ENCODE results near the gene OR5C1. TPM values are rescaled to one million over a fixed set of nuclear protein-coding genes. Genes with fewer than 3 reads are reported as not detected.
"Not testable (repeated sequence)": the region's sequence is repeated elsewhere in the genome, so short reads cannot be mapped to it uniquely, and the experiment has no call there.

OR5C1 gene
- total RNA-seq, 1 experiment from 2014 or later: not detected

GRCh38 chr9:122835313-122835731 is 46.6 kb downstream of the OR5C1 start:
- ChIA-PET CTCF (interaction anchor here (0.6 to 1.6 kb wide), 7 partner anchors 78 to 710 kb away, joined by 3 to 10 read pairs (median 4); partner anchors contain the start of gene ZBTB6), POLR2A (no interaction called here)
- ATAC-seq (peak; percentile 93), DNase-seq (ENCODE audit: low spot score) (no peak)
- TF ChIP-seq, protein P1, sequence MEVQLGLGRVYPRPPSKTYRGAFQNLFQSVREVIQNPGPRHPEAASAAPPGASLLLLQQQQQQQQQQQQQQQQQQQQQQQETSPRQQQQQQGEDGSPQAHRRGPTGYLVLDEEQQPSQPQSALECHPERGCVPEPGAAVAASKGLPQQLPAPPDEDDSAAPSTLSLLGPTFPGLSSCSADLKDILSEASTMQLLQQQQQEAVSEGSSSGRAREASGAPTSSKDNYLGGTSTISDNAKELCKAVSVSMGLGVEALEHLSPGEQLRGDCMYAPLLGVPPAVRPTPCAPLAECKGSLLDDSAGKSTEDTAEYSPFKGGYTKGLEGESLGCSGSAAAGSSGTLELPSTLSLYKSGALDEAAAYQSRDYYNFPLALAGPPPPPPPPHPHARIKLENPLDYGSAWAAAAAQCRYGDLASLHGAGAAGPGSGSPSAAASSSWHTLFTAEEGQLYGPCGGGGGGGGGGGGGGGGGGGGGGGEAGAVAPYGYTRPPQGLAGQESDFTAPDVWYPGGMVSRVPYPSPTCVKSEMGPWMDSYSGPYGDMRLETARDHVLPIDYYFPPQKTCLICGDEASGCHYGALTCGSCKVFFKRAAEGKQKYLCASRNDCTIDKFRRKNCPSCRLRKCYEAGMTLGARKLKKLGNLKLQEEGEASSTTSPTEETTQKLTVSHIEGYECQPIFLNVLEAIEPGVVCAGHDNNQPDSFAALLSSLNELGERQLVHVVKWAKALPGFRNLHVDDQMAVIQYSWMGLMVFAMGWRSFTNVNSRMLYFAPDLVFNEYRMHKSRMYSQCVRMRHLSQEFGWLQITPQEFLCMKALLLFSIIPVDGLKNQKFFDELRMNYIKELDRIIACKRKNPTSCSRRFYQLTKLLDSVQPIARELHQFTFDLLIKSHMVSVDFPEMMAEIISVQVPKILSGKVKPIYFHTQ (CRISPR knock-in tag; IDR thresholded peaks at IDR 0.05): no peak
- TF ChIP-seq, protein P2, sequence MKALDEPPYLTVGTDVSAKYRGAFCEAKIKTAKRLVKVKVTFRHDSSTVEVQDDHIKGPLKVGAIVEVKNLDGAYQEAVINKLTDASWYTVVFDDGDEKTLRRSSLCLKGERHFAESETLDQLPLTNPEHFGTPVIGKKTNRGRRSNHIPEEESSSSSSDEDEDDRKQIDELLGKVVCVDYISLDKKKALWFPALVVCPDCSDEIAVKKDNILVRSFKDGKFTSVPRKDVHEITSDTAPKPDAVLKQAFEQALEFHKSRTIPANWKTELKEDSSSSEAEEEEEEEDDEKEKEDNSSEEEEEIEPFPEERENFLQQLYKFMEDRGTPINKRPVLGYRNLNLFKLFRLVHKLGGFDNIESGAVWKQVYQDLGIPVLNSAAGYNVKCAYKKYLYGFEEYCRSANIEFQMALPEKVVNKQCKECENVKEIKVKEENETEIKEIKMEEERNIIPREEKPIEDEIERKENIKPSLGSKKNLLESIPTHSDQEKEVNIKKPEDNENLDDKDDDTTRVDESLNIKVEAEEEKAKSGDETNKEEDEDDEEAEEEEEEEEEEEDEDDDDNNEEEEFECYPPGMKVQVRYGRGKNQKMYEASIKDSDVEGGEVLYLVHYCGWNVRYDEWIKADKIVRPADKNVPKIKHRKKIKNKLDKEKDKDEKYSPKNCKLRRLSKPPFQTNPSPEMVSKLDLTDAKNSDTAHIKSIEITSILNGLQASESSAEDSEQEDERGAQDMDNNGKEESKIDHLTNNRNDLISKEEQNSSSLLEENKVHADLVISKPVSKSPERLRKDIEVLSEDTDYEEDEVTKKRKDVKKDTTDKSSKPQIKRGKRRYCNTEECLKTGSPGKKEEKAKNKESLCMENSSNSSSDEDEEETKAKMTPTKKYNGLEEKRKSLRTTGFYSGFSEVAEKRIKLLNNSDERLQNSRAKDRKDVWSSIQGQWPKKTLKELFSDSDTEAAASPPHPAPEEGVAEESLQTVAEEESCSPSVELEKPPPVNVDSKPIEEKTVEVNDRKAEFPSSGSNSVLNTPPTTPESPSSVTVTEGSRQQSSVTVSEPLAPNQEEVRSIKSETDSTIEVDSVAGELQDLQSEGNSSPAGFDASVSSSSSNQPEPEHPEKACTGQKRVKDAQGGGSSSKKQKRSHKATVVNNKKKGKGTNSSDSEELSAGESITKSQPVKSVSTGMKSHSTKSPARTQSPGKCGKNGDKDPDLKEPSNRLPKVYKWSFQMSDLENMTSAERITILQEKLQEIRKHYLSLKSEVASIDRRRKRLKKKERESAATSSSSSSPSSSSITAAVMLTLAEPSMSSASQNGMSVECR (CRISPR knock-in tag; IDR thresholded peaks at IDR 0.05; ENCODE audit: borderline replicate concordance): no peak
- TF ChIP-seq MYBL2 (CRISPR knock-in tag; IDR thresholded peaks at IDR 0.05): no peak
- Mint-ChIP-seq H3K27me3 (ENCODE audit: low read depth) (peaks cover 5% of the 10 kb centered on the region; the same call in 1 of the 2 replicates), H3K9me3 (peaks cover 18% of the 10 kb centered on the region), H3K4me3 (no peak overlapping the region), H3K4me1 (peaks cover 10% of the 10 kb centered on the region), H3K27ac (peak overlapping the region; percentile 28; the same call in 1 of the 2 replicates), H3K36me3 (no peaks in the 10 kb centered on the region)

DNA sequence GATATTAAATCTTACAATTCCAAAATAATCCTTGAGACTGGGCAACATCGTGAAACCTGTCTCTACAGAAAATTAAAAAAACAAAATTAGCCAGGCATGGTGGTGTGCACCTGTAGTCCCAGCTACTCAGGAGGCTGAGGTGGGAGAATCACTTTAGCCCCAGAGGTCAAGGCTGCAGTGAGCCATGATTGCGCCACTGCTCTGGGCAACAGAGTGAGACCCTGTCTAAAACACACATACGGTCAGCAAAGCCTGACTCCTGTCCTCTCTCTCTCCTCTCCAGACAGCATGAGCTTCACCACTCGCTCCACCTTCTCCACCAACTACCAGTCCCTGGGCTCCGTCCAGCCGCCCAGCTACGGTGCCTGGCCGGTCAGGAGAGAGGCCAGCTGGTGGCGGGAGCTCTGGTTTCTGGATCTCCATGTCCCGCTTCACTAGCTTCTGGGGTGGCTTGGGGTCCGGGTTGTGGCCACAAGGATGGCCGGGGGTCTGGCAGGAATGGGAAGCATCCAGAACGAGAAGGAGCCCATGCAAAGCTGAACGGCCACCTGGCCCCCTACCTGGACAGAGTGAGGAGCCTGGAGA is 48.6 kb downstream of the OR5C1 start:
- DNase-seq (ENCODE audit: low spot score) (no peak), ATAC-seq (no peak)
- TF ChIP-seq, protein P3, sequence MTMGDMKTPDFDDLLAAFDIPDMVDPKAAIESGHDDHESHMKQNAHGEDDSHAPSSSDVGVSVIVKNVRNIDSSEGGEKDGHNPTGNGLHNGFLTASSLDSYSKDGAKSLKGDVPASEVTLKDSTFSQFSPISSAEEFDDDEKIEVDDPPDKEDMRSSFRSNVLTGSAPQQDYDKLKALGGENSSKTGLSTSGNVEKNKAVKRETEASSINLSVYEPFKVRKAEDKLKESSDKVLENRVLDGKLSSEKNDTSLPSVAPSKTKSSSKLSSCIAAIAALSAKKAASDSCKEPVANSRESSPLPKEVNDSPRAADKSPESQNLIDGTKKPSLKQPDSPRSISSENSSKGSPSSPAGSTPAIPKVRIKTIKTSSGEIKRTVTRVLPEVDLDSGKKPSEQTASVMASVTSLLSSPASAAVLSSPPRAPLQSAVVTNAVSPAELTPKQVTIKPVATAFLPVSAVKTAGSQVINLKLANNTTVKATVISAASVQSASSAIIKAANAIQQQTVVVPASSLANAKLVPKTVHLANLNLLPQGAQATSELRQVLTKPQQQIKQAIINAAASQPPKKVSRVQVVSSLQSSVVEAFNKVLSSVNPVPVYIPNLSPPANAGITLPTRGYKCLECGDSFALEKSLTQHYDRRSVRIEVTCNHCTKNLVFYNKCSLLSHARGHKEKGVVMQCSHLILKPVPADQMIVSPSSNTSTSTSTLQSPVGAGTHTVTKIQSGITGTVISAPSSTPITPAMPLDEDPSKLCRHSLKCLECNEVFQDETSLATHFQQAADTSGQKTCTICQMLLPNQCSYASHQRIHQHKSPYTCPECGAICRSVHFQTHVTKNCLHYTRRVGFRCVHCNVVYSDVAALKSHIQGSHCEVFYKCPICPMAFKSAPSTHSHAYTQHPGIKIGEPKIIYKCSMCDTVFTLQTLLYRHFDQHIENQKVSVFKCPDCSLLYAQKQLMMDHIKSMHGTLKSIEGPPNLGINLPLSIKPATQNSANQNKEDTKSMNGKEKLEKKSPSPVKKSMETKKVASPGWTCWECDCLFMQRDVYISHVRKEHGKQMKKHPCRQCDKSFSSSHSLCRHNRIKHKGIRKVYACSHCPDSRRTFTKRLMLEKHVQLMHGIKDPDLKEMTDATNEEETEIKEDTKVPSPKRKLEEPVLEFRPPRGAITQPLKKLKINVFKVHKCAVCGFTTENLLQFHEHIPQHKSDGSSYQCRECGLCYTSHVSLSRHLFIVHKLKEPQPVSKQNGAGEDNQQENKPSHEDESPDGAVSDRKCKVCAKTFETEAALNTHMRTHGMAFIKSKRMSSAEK (CRISPR knock-in tag; IDR thresholded peaks at IDR 0.05; ENCODE audit: borderline replicate concordance): no peak
- TF ChIP-seq HMGXB4 (CRISPR knock-in tag; IDR thresholded peaks at IDR 0.05) (no peak), ZNF423 (CRISPR knock-in tag; IDR thresholded peaks at IDR 0.05) (no peak), HMGA2 (CRISPR knock-in tag; IDR thresholded peaks at IDR 0.05) (no peak), NR2C2 (CRISPR knock-in tag; IDR thresholded peaks at IDR 0.05) (no peak), CREM (CRISPR knock-in tag; IDR thresholded peaks at IDR 0.05) (no peak), EMX1 (CRISPR knock-in tag; IDR thresholded peaks at IDR 0.05) (no peak), ZNF416 (CRISPR knock-in tag; IDR thresholded peaks at IDR 0.05) (no peak), ZNF219 (CRISPR knock-in tag; IDR thresholded peaks at IDR 0.05; ENCODE audit: borderline replicate concordance) (no peak)
- TF ChIP-seq, protein P4, sequence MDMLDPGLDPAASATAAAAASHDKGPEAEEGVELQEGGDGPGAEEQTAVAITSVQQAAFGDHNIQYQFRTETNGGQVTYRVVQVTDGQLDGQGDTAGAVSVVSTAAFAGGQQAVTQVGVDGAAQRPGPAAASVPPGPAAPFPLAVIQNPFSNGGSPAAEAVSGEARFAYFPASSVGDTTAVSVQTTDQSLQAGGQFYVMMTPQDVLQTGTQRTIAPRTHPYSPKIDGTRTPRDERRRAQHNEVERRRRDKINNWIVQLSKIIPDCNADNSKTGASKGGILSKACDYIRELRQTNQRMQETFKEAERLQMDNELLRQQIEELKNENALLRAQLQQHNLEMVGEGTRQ (CRISPR knock-in tag; IDR thresholded peaks at IDR 0.05): no peak
- Mint-ChIP-seq H3K36me3 (no peaks in the 10 kb centered on the region), H3K27me3 (ENCODE audit: low read depth) (peaks cover 9% of the 10 kb centered on the region; the same call in 1 of the 2 replicates), H3K4me1 (peaks cover 10% of the 10 kb centered on the region), H3K9me3 (peaks cover 21% of the 10 kb centered on the region), H3K27ac (no peak overlapping the region), H3K4me3 (no peak overlapping the region)
- ChIA-PET POLR2A (no interaction called here), CTCF (interaction anchor here (2.4 kb wide), 1 partner anchor 9 kb away, joined by 7 read pairs; the partner anchor contains the start of gene PDCL)

DNA sequence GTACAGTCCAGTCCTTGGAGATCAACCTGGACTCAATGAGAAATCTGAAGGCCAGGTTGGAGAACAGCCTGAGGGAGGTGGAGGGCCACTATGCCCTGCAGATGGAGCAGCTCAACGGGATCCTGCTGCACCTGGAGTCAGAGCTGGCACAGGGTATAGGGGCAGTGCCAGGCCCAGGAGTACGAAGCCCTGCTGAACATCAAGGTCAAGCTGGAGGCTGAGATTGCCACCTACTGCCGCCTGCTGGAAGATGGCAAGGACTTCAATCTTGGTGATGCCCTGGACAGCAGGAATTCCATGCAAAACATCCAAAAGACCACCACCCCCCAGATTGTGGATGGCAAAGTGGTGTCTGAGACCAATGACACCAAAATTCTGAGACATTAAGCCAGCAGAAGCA is 49.7 kb downstream of the OR5C1 start:
- ATAC-seq; H3K27ac Mint-ChIP-seq; DNase-seq (ENCODE audit: low spot score); H3K27me3 Mint-ChIP-seq (ENCODE audit: low read depth); H3K36me3 Mint-ChIP-seq; H3K4me3 Mint-ChIP-seq: not testable (repeated sequence)
- peaks cover 10% of the 10 kb centered on the region for H3K4me1 Mint-ChIP-seq
- ChIA-PET POLR2A (interaction anchor here (1.3 kb wide), 1 partner anchor 11 kb away, joined by 4 read pairs; no protein-coding TSS in a partner anchor), CTCF (interaction anchor here (2.4 kb wide), 1 partner anchor 10 kb away, joined by 7 read pairs; the partner anchor contains the start of gene PDCL)
- peaks cover 28% of the 10 kb centered on the region for H3K9me3 Mint-ChIP-seq
